Activated effector memory CD4-positive, alpha-beta T cell treated with Interleukin-2 at 50 U/mL for 16 hours (primary cell): ENCODE measurements around the gene ARMC9.
"Not testable (repeated sequence)": the region's sequence is repeated elsewhere in the genome, so short reads cannot be mapped to it uniquely, and the experiment has no call there.

Experiments
- DNase-seq: peaks from one replicate; pipeline ENCODE4 v3.0.0-alpha.2; 2020

The ARMC9 gene

DNA sequence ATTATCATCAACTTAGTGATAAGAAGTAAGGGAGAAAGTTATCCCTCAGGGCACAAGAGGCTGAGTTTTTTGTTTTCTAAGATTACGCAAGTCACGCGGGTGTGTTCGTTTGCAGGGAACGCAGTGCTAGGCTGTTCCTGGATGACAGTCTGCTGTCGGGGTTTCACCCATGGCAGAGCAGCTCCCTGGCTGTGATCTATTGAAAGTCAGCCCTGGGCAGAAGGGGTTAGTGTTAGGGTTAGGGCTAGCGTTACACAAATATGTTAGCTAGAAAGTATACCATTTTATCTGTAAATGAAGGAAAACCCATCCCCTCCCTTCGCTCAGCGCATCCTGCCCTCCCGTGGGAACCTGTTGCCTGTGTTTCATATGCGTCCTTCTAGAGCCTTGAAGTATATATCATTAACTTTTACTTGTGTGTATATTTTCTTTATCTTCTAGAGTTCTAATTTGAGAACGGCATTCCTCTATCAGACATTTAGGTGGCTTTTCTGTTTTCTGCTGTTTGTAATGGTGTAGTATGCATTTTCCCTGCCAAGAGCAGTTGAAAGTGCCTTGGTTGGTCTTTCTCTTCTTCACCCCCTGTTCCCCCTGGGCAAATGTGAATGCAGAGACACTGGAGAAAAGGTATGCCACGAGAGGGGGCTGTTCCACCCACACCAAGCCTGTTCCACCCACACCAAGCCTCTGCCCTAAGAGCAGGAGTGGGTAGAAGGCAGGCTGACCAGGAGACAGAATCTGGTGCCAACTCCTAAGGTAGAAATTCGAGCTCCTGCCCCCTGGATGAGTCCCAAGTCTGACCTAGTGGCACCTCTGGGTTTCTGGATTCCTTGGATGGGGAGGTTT lies 47.0 kb downstream of the ARMC9 start:
- DNase-seq: no peak

DNA sequence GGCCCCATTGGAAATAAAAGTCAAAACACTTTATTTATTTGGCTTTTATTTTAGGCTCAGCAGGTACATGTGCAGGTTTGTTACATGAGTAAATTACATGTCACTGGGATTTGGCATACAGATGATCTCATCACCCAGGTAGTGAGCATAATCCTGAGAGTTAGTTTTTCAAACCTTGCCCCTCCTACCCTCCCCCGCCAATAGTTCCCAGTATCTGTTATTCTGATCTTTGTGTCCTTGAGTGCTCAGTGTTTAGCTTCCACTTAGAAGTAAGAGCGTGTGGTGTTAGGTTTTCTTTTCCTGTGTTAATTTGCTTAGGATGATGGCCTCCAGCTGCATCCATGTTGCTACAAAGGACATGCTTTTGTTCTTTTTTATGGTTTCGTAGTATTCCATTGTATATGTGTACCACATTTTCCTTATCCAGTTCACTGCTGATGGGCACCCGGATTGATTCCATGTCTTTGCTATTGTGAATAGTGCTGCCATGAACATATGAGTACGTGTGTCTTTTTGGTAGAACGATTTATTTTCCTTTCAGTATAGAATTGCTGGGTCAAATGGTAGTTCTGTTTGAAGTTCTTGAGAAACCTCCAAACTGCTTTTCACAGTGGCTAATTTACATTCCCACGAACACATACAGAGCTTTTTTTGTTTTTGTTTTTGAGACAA lies 47.9 kb downstream of the ARMC9 start:
- no peak for DNase-seq

DNA sequence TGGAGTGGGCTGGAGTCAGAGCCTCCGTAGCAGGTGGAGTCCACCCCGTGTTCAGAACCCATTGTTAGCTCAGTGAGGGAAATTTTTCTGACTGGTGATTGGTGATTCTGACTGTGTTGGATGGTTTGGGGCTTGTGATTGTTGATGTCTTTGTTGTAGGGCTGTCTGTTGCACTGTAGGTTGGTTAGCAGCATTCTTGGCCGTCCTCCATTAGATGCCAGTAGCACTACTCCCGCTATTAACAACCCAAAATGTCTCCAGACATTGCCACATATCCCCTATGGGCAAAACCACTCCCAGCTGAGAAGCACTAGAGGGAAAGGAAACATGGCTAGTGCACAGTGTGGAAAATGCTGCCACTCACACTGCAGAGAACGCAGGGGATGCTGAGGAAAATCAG lies 51.7 kb downstream of the ARMC9 start:
- DNase-seq: no peak

DNA sequence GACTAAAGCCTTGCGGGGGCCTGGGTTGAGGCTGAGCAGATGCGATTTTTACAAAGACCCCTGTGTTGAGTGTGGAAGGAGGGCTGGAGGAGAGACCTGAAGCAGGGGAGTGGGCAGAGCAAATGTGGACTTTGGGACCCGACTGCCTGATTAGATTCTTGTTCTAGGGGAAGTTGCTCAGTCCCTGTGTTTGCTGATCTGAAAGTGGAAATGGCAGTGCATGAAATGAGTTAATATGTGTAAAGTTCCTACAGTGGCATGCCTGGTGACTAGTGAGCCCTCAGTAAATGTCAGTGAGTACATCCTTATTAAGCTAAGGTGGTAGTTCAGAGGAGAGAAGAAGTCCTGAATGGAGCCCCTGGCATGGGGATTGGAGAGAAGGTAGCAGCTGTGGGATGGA lies 52.3 kb downstream of the ARMC9 start:
- DNase-seq: no peak

DNA sequence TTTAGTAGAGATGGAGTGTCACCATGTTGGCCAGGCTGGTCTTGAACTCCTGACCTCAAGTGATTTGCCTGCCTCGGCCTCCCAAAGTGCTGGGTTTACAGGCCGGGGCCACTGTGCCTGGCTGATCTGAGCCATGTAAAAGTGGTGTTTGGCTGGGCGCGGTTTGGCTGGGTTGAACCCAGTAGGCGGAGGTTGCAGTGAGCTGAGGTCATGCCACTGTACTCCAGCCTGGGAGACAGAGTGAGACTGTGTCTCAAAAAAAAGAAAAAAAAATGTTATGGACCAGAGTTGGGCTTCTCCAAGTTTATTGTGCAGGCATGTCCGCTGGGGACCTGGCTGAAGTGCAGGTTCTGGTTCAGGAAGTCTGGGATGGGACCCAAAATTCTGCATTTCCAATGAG lies 54.9 kb downstream of the ARMC9 start:
- not testable (repeated sequence) for DNase-seq

DNA sequence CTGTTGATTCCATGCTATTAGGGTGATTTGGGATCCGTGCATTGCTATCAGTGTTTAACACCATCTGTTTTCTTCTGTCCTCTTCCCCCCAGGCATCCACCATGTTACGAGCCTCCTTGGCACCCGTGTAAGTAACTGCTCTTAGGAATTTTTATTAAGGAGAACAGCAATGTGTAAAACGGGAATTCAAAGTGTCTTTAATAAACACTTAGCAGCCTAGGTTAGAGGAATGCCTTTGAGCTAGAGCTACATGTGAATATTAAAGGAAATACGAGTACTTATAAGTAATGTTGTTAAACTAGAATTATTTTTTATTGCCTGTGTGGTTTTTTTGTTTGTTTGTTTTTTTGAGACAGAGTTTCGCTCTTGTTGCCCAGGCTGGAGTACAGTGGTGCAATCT lies 58.1 kb downstream of the ARMC9 start:
- no peak for DNase-seq

DNA sequence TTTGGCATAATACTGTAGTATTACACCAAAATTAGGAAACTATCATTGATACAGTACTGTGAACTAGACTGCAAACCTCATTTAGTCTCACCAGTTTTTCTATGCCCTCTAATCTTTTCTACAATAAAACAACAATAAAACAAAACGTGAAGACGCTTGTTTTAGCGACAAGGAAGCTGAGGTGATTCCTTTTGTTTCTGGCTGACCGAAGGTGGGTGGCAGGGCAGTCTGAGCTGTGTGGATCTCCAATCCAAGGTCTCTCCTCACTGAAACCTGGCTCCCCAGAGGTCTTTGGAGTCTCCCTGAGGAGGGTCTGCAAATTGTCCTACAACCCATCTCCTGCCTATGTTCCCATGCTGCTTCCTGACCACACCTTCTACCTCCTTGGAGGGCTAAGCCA lies 59.3 kb downstream of the ARMC9 start:
- no peak for DNase-seq

DNA sequence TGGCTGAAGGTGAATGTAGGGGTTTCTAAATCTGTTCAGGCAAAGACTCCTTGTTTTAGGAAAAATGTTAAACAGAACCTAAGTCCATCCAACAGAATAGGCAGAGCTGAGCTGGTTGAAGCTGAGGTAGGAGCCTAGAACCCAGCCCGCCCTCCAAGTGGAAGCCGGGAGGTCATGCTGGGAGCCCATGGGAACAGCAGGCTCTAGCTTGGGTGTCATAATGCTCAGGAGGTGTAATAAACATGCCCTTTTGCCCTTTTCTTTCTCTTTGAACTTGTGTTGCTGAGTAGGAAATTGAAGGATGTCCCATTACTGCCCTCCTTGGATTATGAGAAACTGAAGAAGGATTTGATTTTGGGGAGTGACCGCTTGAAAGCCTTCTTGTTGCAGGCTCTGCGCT lies 60.3 kb downstream of the ARMC9 start:
- DNase-seq: no peak

DNA sequence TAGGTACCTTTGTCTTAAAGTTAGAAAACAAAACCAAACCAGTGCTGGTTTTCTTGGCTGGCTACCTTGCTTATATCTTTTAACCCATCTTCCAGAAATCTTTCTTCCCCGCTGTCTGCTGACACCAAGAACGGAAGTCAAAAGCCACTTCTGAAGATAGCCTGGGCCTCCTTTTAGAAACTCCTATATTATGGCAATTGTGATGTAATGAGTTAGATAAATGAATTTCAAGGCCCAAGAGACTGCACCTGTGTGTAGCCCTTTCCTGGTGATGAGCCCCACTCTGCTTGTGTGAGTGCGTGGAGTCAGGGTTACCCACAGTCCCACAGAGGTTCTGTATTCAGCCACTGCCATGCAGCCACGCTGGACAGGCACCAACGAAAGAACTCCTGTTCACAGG lies 60.7 kb downstream of the ARMC9 start:
- no peak for DNase-seq

DNA sequence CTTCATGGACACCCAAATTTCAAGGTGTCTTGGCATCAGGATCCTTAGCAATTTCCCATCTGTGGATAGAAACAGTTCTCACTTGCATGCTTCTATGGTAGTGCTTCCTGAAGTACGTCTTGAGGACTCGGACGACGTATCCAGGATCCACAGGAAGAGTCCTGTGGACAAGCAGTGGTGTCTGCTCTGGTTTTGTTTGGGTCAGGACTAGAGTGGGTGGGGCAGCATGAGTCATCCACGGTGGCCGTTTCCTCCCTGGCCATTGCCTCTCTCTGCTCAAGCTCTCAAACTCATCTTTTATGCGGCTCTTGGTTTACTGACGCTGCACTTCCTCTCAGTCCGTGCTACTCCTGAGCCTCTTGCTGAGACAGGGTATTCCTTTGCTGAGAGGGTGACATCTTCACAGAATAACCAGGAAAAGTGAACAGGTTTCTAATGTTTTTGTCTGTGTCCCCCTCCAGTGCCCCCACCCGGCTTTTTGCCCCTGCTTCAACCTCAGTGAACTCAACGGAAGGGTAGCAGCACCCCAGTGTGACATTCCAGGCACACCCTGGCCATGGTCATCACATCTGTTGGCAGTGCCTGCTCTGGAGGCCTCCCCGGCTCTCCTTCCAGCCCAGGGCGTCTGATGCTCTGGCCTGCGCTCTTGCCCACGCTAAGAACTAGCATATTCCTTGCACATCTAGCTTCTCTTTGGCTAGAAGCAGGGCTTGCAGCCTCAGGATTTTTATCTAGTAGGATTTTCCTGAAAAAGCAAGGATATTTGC lies 62.2 kb downstream of the ARMC9 start:
- DNase-seq: no peak

DNA sequence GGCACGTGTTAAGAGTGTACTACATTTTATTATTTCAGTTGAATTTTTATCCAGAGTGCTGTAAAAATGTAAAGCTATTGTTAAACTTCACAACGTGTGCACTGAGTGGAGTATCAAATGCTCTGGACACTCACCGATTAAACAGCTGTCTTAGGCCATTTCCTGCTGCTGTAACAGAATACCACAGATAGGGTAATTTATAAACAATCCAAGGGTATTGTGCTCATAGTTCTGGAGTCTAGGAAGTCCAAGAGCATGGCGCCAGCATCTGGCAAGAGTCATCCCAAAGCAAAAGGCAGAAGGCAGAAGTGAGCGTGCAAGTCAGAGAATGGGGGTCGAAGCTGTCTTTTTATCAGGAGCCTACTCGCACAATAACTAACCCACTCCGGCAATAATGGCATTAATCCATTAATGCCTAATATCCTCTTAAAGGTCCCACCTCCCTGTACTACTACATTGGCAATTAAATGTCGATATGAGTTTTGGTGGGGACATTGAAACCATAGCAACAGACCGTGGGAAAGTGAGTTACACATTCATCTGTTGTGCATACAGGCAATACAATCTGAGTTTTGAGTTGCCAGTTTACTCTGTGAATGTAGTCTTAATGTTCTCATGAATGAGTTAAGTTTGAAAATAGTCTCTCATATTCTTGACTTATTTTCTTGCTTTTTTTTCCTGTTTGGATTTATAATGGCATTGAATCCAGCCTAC lies 64.8 kb downstream of the ARMC9 start:
- DNase-seq: no peak

DNA sequence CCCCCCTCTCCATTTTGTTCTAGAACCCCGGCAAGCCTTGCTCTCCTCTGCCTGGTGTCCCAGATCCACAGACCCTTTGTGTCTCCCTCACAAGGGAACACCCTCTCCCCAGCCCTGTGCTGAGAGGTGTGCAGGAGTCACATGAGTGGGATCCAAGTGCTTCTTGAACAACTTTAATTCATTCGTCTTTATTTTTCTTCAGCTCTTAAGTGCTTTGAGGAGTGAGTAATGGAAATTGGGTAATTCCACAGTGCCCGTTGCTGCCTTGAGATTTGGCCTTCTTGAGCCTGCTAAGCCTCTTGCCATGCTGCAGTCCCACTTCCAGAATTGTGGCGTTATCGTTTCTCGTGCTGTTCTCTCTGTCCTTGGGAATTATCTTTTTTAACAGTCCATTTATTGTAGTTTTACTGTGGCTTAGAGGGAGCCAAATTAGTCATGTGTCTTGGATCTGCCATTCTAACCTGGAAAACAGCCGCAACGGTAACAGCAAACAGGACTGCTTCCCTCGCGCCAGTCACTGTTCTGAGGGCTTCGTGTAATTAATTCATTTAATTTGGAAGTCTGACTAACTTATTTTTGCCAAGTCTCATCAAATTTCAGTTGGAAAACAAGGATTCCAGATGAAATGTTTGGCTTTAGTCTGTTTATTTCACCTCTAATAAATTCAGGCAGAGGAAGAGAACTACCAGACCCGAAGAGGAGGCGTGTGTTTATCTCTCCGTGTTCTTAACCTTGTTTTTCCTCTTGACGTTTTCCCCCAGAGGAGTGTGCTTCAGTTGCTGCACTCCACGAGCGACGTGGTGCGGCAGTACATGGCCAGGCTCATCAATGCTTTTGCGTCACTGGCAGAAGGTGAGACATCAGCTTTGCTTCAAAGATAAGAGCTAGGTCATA lies 72.0 kb downstream of the ARMC9 start:
- no peak for DNase-seq

DNA sequence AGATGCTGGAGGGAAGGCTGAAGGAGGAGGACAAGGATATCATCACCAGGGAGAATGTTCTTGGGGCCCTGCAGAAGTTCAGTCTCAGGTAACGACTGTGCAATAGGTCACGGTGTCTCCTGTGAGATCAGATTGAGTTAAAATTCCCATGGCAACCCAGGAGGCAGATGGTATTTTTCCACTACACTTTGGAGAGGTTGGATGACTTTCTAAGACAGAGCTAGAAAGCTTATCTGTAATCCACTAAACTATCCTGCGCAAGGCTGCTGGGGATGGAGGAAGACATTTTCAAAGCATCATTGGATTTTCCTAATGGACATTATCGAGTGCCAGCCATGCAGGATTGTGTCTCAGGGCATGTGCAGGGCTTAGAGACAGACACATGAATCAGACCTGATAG lies 74.6 kb downstream of the ARMC9 start:
- DNase-seq: no peak

DNA sequence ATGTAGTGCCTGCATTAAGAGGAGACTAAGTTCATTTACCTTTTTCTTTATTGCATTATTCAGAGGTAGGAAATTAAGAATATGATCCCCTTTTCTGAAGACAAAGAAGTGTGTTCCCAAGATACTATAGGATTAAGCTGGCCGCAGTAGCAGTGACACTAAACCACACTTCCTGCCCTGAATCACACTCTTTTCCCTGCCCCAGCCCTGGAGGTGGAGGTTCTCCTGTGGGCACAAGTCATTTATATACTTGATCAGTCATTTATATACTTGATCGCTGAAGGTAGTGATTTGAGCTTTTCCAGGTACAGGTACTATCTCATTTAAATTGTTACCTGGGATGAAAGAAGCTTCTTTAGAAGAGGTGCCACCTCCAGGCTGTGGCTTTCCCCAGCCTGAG lies 78.6 kb downstream of the ARMC9 start:
- no peak for DNase-seq

DNA sequence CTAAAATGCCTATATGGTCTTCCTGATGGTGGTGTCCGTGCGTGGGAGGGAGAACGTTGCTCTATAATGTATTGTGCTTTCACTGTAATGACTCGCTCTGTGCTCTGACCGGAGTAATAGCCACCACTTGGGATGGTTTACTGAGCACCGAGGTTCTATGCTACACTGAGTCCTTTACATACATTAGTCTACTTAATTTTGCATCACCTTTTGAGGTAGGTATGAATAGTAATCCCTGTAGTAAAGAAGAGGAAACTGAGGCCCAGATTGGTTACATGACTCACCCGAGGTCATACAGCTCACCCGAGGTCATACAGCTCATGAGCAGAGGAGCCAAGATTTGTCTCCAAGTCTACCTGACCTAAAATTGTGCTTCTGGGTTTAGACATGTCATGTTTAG lies 79.5 kb downstream of the ARMC9 start:
- no peak for DNase-seq

DNA sequence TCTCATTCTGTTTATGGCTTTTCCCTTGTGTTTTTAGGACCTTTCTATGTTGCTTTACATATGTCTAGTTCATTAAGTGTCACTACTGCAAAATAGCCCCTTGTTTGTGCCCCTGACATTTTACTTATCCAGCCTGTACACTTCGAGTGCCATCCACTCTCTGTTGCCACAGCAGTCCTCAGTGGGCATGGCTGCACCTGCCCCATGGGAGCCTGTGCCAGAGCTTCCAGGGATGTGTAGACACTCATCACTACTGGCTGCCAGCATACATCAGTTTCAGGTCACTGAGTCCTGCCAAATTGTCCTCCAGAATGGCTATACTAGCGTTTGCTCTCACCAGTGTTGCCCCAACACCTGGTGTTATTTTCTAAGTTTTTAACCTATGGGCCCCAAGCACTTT lies 80.4 kb downstream of the ARMC9 start:
- no peak for DNase-seq

DNA sequence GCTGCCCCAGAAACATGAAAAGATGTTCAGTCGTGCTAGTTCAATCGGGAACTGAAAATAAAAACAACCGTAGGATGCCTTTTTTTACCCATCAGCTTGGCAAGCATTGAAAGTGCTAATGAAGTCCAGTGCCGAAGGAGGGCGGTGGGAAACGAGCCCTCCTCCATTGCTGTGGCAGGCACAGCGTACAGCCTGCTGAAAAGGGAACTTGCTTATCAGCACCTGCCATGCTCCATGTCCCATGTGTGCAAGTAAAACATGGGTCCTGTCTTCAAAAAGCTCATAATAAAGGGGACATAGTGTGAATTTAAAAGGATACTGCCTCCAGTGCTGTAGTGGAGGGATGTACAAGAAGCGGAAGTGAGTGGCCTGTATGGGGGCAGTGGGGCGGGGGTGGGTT lies 82.4 kb downstream of the ARMC9 start:
- no peak for DNase-seq

DNA sequence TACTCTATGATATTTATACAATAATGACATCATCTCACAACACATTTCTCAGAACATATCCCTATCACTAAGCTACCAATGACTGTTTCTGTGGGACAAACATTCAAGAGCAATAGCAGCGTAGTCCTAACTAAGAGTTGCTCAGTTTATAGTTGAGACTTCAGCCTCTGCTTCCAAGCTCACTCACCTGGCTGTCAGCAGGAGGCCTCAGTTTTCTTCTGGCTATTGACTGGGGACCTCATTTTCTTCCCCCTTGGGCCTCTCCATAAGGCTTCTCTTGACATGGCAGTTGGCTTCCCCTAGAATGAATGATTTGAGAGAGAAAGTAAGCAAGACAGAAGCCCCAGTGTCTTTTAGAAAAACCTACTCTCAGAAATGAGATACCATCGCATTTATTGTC lies 85.9 kb downstream of the ARMC9 start:
- no peak for DNase-seq

DNA sequence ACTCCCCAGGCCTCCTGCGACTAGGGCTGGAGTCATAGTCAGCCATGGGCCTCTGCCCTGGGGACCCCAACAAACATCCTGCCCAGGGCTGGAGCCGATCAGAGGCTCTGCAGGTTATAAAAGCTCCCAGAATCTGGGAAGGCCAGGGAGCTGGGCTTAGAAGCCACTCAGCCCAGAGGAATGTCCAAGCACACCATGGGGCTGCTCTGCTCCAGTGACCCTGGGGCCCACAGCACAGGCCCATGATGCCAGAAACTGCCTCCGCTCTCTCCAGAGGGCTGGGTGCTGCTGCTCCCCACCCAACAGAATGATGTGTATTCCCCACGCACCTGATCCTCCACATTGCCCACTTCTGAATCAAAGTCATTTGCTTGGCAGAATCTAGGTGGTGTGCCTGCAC lies 88.5 kb downstream of the ARMC9 start:
- DNase-seq: no peak

DNA sequence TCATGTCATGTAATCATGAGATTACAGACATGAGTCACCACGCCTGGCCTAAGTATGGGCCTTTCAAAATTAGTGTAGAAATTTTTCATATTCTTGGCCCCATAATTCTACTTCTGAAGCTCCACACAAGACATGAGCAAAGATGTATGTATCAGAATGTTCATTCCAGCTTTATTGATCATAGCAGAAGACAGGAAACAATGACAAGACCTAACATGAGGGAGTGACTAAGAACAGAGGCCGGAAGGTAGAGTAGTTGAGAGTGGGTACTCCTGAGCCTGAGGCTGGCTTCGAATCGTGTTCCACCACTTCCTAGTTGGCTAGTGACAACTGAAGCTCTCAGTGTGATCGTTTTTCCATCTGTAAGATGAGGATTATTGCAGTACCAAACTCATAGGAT lies 89.3 kb downstream of the ARMC9 start:
- no peak for DNase-seq

DNA sequence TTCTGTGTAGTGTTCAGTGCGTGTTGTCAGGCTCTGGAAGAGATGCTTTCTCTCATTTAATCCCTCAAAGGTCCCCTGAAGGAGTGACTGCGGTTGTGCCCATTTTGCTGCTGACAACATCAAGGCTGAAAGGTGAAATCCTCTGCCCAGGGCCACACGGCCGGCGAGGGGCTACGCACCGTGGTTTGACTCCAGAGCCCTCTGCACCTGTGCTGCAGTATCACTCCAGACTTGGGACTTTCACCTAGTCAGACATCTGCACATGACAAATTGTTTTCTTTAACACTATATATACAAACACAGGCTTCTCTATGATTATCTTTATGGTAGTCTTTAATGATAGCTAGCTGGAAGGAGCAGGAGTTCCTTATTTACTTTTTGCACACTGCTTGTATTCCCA lies 90.2 kb downstream of the ARMC9 start:
- DNase-seq: no peak

DNA sequence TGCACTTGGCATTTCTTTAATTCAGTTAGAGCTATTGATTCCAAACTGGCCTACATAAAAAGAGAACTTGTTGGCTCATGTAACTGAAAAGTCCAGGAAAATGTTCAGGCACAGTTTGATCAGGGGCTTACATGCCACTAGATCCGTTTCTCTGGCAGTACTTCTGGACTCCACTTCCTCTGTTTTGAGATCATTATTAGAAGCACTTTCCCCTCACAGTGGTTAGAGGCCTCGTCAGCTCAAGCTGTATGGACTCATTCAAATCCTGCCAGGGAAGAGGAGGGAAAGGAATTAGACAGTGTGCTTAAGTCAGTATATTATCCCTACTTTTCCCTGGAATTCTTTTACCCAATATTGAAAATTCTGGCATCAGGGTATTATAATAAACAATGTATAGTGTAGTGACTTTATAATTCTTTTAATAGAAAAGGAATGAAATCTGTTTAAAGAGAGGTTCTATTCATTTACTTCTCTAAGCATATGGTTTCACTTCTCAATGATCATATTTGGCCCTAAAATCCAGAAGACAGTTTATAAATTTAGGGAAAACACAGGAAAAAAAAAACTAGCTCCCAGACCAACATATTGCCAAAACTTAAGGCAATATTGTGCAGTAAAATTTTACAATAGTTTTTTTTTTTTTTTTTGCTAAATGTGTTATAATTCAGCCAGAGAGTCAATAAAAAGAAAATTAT lies 92.0 kb downstream of the ARMC9 start:
- DNase-seq: no peak
